GM21381 (cell line): Measurements from ENCODE around the gene CAPN5.

ENCODE experiments used
- ATAC-seq: cut with Tn5 transposase; IDR thresholded peaks from one replicate; pipeline ENCODE4 v1.9.1; 2021; ENCODE audit warnings: mild to moderate bottlenecking, moderate library complexity; ENCODE audit not compliant: unreplicated experiment

CAPN5 gene

GRCh38 chr11:77114089-77114463 lies 47.3 kb downstream of the CAPN5 start:
- no peak for ATAC-seq

GRCh38 chr11:77115181-77115611 lies 48.4 kb downstream of the CAPN5 start:
- no peak for ATAC-seq

- ATAC-seq = no peak
Measured at GRCh38 chr11:77115956-77116355, 49.2 kb downstream of the CAPN5 start.

DNA sequence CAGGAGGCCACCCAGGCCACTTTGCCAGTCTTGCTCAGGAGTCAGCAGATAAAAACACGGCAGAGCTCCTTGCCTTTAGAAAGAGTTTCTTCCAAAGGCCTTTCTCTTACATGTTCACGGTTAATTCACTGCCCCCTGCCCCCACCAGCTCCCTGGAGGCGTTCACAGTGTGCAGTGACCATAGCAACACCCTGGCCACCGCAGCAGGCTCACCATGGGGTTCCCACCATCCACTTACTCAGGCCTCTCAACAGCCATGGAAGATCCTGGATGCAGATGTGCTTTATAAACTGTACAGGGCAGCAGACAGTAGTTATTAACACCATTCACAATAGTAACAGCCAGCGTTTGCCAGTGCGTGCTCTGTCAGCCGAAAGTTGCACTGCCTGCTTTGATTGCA lies 50.7 kb downstream of the CAPN5 start:
- no peak for ATAC-seq

GRCh38 chr11:77118086-77118485 lies 51.3 kb downstream of the CAPN5 start:
- ATAC-seq = no peak

DNA sequence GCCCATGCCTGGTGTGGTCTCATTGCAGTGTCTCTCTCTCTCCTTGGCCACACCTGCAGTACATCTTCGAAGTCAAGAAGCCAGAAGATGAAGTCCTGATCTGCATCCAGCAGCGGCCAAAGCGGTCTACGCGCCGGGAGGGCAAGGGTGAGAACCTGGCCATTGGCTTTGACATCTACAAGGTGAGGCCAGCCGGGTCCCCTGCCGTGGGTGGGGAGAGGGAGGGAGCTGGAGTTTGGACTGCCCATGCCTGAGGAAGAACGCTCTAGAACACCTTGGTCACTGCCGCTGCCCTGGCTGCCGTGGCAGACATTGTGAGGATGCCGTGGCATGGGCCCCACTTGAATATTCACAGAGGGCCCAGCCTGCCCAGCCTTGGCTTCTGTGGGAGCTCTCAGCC lies 52.2 kb downstream of the CAPN5 start:
- ATAC-seq = no peak

- ATAC-seq = no peak
Measured at GRCh38 chr11:77119531-77119936, 52.8 kb downstream of the CAPN5 start.

DNA sequence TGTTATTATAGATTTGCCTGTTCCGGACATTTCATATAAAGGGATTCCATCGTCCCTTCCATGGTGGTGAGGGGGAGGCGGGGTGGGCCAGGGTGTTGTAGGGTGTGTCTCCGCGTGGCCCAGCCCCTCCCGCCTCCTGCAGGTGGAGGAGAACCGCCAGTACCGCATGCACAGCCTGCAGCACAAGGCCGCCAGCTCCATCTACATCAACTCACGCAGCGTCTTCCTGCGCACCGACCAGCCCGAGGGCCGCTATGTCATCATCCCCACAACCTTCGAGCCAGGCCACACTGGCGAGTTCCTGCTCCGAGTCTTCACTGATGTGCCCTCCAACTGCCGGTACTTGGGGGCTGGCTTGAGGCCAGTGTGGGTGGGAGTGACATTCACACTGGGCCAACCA lies 53.8 kb downstream of the CAPN5 start:
- ATAC-seq = no peak

DNA sequence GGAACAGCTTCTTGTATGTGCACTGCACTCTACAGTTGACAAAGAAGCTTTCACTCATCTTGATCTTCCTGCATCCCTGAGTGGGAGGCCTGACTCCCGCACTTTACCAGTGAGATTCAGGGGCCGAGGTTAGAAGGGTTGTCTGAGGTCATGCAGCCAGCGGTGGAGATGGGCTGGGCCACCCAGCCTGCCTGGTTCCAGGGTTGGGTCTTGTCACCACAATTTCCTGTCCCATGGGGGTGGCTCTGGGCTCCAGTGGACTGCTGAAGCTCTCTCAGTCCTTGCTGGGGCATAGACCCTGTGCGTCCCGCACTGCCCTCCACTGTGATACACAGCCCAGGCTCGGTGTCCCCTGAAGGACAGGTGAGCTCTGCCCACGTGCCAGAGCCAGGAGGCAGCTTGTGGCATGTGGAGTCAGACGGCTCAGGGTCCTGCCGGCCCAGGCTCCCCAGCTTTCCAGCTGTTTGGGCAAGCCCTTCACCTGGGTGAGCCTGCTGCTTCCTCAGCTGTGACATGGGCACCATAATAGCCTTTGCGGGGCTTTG lies 54.4 kb downstream of the CAPN5 start:
- ATAC-seq = no peak

GRCh38 chr11:77121876-77122575 lies 55.3 kb downstream of the CAPN5 start:
- ATAC-seq = no peak

- no peak for ATAC-seq
Measured at GRCh38 chr11:77122576-77123212, 55.9 kb downstream of the CAPN5 start.

DNA sequence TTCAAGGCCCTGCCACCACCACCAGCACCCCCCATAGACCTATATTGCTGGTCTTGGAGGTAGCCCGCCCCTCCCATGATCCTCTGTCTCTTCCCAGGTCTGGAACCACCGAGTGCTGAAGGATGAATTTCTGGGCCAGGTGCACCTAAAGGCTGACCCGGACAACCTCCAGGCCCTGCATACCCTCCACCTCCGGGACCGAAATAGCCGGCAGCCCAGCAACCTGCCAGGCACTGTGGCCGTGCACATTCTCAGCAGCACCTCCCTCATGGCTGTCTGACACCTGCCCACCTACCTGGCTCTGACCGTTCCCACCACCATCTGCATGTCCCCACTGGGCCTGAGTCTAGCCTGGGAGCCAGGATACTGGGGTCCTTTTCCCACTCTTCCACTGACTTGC lies 56.8 kb downstream of the CAPN5 start:
- no peak for ATAC-seq

- ATAC-seq = no peak
Measured at GRCh38 chr11:77124041-77124440, 57.3 kb downstream of the CAPN5 start.

- ATAC-seq = no peak
Measured at GRCh38 chr11:77124488-77124887, 57.7 kb downstream of the CAPN5 start.

DNA sequence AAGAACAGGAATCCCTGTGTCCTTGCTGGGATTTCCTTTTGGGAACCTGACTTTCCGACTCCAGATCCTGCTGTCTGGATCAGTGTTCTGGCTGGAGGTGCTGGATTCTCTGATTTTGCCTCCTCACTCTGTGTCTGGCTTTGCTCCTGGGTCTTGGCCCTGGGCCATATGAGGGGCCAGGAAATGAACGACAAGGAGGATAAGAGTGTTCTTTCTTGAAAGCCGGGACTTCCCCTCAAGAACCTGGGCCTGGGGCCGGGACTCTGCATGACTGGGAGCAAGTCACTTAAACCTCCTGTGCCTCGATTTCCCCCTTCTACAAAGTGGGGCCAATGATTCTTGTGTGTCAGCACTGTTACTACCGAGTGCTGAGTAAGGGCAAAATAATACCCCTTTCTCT lies 58.4 kb downstream of the CAPN5 start:
- ATAC-seq = no peak

DNA sequence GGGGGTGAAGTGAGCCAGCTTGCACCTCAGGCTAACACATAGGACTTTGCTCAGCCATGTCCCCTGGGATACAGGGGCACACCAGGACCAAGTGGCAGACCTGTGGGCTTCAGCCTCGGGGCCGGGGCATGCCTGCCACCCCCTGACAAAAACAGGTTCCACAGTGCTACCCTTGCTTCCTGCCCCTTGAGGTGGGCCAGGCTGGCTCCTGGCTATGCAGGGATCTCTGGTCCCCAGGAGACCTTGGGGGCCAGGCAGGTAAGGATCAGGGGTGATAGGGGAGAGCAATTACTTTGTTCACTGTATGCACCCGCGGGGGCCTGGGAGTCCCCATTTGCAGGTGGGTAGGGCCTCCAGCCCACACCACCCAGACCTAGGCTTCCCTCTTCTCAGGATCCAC lies 58.9 kb downstream of the CAPN5 start:
- no peak for ATAC-seq

GRCh38 chr11:77126156-77126775 lies 59.5 kb downstream of the CAPN5 start:
- no peak for ATAC-seq

- ATAC-seq = no peak
Measured at GRCh38 chr11:77126861-77127234, 60.1 kb downstream of the CAPN5 start.

- no peak for ATAC-seq
Measured at GRCh38 chr11:77127235-77127911, 60.6 kb downstream of the CAPN5 start.

GRCh38 chr11:77127920-77128691 lies 61.3 kb downstream of the CAPN5 start, which contains the start of gene MYO7A:
Gene MYO7A (plus strand): TSS chr11:77128246. CDS start chr11:77130635, 2,389 bp downstream.
- ATAC-seq = no peak
